Suprapubic skin (tissue), 4 donors: ENCODE results near the gene EPHA10.

Source experiments
- EP300 ChIP-seq: sonication (generic); formaldehyde crosslinking; IDR thresholded peaks from one replicate; pipeline ENCODE4 v1.6.1; 2017; ENCODE audit warnings: antibody characterized with exemption
- POLR2A ChIP-seq, 2 donors: fragments of 450-650 bp; IDR thresholded peaks; one replicate each; pipeline ENCODE4 v1.6.1; 2017; ENCODE audit warnings: antibody characterized with exemption in 2 of 2, mild to moderate bottlenecking in 2 of 2, moderate library complexity in 2 of 2
- POLR2AphosphoS5 ChIP-seq, 3 donors: sonication (generic); formaldehyde crosslinking; IDR thresholded peaks; one replicate each; pipeline ENCODE4 v1.6.1; 2017; ENCODE audit warnings: antibody characterized with exemption in 3 of 3
- TF ChIP-seq, protein P1 (sequence below), 2 donors: fragments of 200-600 bp in 1 of 2; fragments of 450-650 bp in 1 of 2; sonication (generic) in 1 of 2; IDR thresholded peaks; one replicate each; pipeline ENCODE4 v1.5.1; 2016 to 2019; ENCODE audit warnings: antibody characterized with exemption in 2 of 2, mild to moderate bottlenecking in 1 of 2, moderate library complexity in 1 of 2

DNA sequence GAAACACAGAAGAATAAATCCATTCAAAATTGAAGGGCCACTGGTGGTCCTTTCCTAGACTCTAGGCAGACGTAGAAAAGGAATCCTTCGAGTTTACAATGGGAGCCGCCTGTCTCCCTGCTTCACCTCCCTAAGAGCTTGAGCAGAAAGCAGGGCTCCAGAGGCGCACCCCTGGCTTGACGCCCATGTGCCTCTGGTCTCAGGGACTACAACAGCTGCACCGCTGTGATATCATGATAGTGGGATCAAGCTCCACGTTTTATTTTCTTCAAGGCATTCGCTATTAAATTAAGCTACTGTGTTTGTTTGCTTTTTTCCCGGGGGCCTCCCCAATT, 42.3 kb upstream of the EPHA10 start:
- TF ChIP-seq, protein P1, sequence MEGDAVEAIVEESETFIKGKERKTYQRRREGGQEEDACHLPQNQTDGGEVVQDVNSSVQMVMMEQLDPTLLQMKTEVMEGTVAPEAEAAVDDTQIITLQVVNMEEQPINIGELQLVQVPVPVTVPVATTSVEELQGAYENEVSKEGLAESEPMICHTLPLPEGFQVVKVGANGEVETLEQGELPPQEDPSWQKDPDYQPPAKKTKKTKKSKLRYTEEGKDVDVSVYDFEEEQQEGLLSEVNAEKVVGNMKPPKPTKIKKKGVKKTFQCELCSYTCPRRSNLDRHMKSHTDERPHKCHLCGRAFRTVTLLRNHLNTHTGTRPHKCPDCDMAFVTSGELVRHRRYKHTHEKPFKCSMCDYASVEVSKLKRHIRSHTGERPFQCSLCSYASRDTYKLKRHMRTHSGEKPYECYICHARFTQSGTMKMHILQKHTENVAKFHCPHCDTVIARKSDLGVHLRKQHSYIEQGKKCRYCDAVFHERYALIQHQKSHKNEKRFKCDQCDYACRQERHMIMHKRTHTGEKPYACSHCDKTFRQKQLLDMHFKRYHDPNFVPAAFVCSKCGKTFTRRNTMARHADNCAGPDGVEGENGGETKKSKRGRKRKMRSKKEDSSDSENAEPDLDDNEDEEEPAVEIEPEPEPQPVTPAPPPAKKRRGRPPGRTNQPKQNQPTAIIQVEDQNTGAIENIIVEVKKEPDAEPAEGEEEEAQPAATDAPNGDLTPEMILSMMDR (IDR thresholded peaks at IDR 0.05), result no peak
- no peak for TF ChIP-seq POLR2A (IDR thresholded peaks at IDR 0.05)
- TF ChIP-seq POLR2AphosphoS5 (IDR thresholded peaks at IDR 0.05), result no peak
- no peak for TF ChIP-seq EP300
